Measurements from ENCODE around the gene FLOT1. TPM values are rescaled to one million over a fixed set of nuclear protein-coding genes. Genes with fewer than 3 reads are reported as not detected.

Gene FLOT1
- total RNA-seq = 117 and 118 TPM in 2 replicates

DNA sequence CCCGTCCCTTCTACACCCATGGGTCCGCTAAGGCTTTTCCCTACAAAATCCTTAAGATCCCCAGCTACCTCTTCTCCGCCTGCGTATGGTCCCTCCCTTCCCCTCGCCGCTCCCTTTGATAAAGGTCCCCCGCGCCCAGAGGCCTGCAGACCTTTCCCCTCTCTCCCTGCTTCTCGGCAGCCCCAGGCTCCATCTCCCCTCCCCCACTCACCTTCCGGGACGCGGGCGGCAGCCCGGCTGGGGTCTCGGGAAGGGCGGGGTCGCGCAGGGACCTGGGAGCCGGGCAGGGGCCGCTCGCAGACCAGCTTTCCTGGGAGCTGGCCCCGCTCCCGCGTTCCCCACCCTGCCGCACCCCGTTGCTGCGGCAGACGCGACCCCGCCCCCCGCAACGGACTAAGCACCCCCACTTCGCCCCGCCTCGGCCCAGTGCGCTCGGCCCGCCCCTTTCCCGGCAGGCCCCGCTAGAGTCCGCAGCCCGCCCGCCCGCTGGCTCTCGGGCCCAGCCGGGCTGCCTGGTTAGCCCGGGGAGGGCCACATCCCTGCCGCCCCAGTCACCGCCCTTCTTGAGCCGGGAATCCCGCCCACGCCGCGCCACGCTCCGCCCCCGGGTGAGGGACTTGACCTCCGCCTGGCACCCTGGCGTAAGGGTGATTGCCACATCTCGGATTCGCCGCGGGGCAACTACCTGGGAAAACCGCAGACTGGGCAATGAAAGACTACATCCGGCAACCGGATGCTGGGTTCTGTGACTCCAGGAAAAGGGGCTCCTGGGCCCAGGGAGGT lies at the start of gene FLOT1:
Gene FLOT1, minus strand, starts transcription at position 372 of the 783 bp plus-strand sequence. CDS start 498 bp downstream, outside the sequence.

GRCh38 chr6:30744054-30744805 lies 1.7 kb upstream of the FLOT1 start, which contains the start of gene IER3:
TSS of gene IER3 (minus strand) at chr6:30744547. CDS start at chr6:30744518, 29 bp downstream.

DNA sequence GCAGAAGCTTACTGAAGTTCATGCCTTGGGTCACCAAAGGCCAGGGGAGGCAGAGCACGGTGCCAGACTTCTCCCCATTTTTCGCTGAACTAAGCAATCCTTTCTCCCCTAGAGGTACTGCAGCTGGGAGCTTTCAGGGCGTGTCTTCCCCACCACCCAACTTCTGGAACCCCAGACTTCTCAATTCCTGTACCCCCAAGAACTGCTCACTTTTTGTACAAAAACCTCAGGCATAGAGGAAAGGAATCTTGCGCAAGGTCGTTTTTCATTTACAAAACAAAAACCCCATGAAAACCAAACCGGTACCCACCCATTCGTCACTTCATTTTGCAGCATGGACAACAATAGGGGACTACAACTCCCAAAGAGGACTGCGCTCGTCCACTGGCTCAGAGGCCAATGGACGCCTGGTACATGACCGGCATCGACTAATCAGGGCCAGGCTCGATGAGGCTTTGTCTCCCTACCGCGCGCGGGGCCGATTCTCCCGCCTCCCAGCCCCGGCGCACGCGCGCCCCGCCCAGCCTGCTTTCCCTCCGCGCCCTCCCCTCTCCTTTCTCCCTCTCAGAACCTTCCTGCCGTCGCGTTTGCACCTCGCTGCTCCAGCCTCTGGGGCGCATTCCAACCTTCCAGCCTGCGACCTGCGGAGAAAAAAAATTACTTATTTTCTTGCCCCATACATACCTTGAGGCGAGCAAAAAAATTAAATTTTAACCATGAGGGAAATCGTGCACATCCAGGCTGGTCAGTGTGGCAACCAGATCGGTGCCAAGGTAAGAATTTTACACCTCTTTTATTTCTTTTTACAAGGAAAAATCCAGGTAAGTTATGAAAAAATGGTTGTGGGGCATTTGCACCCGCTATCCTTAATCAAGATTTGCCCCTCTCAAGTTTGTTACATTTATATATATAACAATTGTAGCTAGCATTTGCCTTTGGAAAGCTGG lies 22.4 kb downstream of the FLOT1 start, which contains the start of gene TUBB:
Gene TUBB, plus strand, starts transcription at position 562 of the 947 bp plus-strand sequence. Its CDS starts 155 bp downstream, at position 717.

DNA sequence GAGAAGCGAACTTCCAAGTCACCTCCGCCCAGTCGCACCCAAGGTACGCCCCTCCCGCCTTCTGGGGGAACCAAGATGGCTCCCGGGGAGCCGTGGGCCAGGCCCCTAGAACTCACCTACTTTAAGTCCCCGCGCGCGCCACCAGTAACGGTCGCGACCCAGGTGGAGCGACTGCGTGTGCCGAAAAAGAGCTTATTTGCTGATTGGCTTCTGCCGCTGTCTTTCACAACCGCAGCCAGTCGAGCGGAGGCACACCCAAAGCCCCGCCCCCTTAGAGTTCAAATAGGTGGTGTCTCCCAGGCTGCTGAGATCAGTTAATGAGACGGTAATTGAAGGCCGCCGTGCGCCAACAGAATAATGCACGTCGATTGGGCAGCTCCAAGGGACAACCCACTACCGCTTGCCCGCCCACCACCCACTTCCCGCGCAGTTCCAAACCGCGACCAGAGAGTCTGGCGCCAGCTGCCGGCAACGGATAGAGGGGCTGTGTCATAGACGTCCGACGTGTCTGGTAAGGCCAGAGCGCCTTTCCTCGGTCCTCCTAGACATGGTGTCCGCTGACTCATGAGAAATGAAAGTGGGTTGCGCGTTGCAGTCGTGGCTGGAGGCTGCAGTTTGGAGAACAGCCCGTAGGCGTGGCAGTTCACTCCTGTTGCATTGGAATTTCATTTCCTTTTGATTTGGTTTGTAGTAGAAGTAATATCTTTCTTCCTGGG lies 25.2 kb downstream of the FLOT1 start, which contains the start of gene MDC1:
Gene MDC1, minus strand, starts transcription at position 153 of the 716 bp plus-strand sequence. CDS start 2,106 bp downstream, outside the sequence.

GRCh38 chr6:30690403-30691207 lies 51.9 kb downstream of the FLOT1 start, which contains the start of gene NRM:
TSS of gene NRM (minus strand) at chr6:30690984. CDS start at chr6:30690974, 10 bp downstream.

GRCh38 chr6:30686009-30686907 lies 56.2 kb downstream of the FLOT1 start, which contains the start of gene PPP1R18:
TSS of gene PPP1R18 (minus strand) at chr6:30686645. CDS start at chr6:30686018, 627 bp downstream.

Other genes with a start within 250 kb of the FLOT1 start
- 31.5 and 31.9 TPM in 2 replicates for gene GNL1, start 186.2 kb downstream of the FLOT1 start, total RNA-seq
- gene PRR3, start 185.4 kb downstream of the FLOT1 start, total RNA-seq = 7.8 and 8.3 TPM in 2 replicates
- gene ABCF1, start 171.2 kb downstream of the FLOT1 start, total RNA-seq = 33.5 and 38.4 TPM in 2 replicates
- 19.8 and 25.2 TPM in 2 replicates for gene PPP1R10, start 125.4 kb downstream of the FLOT1 start, total RNA-seq
- gene MRPS18B, start 124.8 kb downstream of the FLOT1 start, total RNA-seq = 43.6 and 48.1 TPM in 2 replicates
- gene ATAT1, start 115.8 kb downstream of the FLOT1 start, total RNA-seq = 2.0 and 7.9 TPM in 2 replicates
- gene C6orf136, start 95.6 kb downstream of the FLOT1 start, total RNA-seq = 4.9 and 5.7 TPM in 2 replicates
- gene DHX16, start 69.7 kb downstream of the FLOT1 start, total RNA-seq = 21.2 and 21.7 TPM in 2 replicates
- gene PPP1R18, start 56.0 kb downstream of the FLOT1 start, total RNA-seq = 51.4 and 61.3 TPM in 2 replicates
- gene NRM, start 51.7 kb downstream of the FLOT1 start, total RNA-seq = 5.0 and 11.1 TPM in 2 replicates
- 5.3 and 5.8 TPM in 2 replicates for gene MDC1, start 25.4 kb downstream of the FLOT1 start, total RNA-seq
- gene TUBB, start 22.3 kb downstream of the FLOT1 start, total RNA-seq = 494 and 629 TPM in 2 replicates
- gene IER3, start 1.9 kb upstream of the FLOT1 start, total RNA-seq = 52.7 and 165 TPM in 2 replicates
- gene DDR1, start 141.8 kb upstream of the FLOT1 start, total RNA-seq = 51.3 and 85.0 TPM in 2 replicates
- 9.6 and 10.3 TPM in 2 replicates for gene GTF2H4, start 165.5 kb upstream of the FLOT1 start, total RNA-seq
- 15.2 and 16.9 TPM in 2 replicates for gene VARS2, start 171.6 kb upstream of the FLOT1 start, total RNA-seq
- not detected in 2 replicates for gene SFTA2, start 189.5 kb upstream of the FLOT1 start, total RNA-seq
- gene MUCL3, start 198.3 kb upstream of the FLOT1 start, total RNA-seq = not detected in 2 replicates
- not detected in 2 replicates for gene MUC21, start 241.0 kb upstream of the FLOT1 start, total RNA-seq